Endometrial microvascular endothelial cells (primary cell): ENCODE measurements around the gene SLC48A1. TPM values are rescaled to one million over a fixed set of nuclear protein-coding genes. Genes with fewer than 3 reads are reported as not detected.

Experiments
- in situ Hi-C: cut with HindIII; loops from 2 replicates; pipeline ENCODE4 v1.10.0; 2017; ENCODE audit warnings: low sequenced_read_pairs, low pct_unique_long_range_greater_than_20kb; ENCODE audit errors: inconsistent ontology term
- total RNA-seq: library from RNA; depleted of rRNA; stranded (reverse); fragments of >200 nt; gene quantifications from one replicate; pipeline ENCODE4 v1.2.3, GENCODE V29; 2015; ENCODE audit errors: inconsistent ontology term

Gene SLC48A1
- total RNA-seq = 18.5 TPM

- in situ Hi-C loops = no loop called here
These were observed at the start of gene SLC48A1 for GRCh38 chr12:47773062-47773857. Gene SLC48A1 (plus strand): TSS chr12:47773238. CDS start chr12:47773305, 67 bp downstream.

DNA sequence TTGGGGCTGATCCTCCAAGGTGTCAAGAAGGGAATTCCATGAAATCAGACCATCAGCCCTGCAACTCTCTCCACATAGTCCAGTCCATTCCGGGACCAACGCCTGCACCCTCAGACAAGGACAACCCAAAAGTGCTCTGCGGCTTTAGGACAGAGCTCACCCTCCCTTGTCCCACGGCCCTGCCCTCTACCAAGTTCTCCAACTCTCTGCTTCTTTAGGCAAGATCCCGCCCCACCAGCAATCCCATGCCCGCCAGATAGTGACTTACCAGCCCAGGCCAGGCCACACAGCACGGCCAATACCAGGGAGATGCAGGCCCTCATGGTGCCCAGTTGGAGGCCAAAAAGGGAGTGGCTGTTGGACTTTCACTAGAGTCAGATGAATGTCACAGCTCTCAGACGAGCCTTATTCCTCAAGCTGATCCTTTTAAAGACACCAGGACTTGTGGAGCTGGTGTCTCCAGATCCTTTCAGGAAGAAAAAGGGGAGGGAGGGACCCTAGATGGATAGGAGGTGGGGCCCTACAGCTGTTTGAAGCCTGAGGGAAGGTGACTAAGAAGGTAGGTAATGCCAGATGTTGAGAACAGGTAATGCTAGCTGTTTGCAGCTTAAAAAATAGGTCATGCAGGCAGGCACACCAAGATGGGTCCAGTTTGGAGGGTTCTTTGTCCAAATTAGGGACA is 47.8 kb upstream of the SLC48A1 start, which contains the start of gene ENDOU:
TSS of gene ENDOU (minus strand) at position 400 of the 682 bp plus-strand sequence. CDS start at position 323, 77 bp downstream.
- in situ Hi-C loops = no loop called here

DNA sequence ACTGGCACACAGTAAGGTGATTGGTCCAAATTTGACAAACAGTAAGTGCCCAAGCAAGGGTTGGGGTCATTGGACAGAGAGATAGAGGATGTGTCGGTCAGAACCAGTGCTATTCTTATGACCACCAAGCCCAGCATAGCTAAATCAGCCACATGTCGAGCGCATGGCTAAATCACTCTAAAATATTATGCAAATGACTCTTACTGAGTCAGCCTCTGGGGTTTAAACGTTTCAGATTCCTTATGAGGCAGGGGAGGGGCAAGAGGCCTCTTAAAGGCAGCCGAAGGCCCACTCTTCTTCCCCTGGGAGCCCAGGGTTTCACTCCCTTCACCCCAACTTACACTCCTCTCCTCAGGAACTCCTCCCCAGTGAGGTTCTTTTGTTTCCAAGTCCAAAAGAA is 47.1 kb upstream of the SLC48A1 start:
- in situ Hi-C loops = no loop called here

- in situ Hi-C loops = no loop called here
These were observed 43.8 kb upstream of the SLC48A1 start for GRCh38 chr12:47729233-47729632.

DNA sequence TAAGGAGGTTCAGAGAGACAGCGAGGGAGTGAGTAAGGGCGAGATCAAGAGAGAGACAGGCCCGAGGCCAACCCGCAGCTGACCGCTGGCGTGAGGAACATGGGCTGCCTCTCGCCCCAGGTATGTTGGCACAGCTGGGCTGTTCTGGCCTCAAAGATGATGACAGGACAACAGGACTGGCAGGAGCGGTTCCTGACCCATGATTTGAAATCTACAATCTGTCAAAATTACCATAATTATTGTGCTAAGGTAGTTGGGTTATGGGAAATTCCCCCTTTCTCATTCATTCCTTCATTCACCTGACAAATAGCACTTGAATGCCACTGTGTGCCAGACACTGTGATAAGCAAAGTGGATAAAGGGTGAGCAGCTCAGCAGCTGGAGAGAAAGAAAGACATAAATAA is 42.7 kb upstream of the SLC48A1 start:
- in situ Hi-C loops = no loop called here

DNA sequence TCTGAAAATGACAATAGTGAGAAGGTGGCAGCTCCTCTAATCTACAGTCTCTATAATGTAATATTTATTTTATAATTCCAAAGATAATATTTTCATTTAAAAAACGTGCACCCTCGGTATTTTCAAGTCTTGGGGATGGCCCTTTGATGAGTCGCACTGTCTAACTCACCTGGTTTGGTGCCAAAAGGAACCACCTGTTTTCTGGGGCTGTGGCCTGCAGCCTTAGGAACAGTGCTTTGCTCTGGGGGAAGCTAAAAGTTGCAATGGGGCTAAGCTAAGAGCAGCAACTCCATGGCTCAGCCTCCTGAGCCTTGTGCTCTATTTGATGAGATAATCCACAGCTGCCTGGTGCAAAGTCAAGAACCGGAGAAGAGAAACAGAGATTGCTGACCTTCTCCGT is 41.3 kb upstream of the SLC48A1 start:
- in situ Hi-C loops = no loop called here

- in situ Hi-C loops = no loop called here
These were observed 40.5 kb upstream of the SLC48A1 start for GRCh38 chr12:47732504-47732903.

GRCh38 chr12:47733142-47733541 is 39.9 kb upstream of the SLC48A1 start:
- in situ Hi-C loops = no loop called here

- in situ Hi-C loops = no loop called here
These were observed 38.1 kb upstream of the SLC48A1 start for GRCh38 chr12:47734725-47735480.

DNA sequence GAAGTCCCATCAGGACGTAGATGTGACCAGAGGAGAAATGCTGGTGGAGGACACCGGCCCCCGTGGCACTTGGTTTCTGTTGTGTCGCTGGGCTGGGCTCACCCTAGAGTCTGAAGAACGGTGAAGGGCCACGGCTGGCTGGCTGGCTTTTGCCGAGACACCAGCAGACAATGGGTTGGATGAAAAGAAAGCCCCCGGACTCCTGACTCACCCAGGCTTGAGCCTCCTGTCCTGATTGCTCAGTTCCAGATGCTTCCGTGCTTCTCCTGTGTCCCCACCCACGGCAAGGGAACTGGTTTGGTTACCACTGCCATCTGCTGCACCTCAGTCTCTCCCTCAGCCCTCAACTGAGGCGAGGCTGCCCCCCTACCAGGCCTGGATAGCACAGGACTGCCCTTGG is 37.4 kb upstream of the SLC48A1 start:
- in situ Hi-C loops = no loop called here

GRCh38 chr12:47736216-47736615 is 36.8 kb upstream of the SLC48A1 start:
- in situ Hi-C loops = no loop called here

DNA sequence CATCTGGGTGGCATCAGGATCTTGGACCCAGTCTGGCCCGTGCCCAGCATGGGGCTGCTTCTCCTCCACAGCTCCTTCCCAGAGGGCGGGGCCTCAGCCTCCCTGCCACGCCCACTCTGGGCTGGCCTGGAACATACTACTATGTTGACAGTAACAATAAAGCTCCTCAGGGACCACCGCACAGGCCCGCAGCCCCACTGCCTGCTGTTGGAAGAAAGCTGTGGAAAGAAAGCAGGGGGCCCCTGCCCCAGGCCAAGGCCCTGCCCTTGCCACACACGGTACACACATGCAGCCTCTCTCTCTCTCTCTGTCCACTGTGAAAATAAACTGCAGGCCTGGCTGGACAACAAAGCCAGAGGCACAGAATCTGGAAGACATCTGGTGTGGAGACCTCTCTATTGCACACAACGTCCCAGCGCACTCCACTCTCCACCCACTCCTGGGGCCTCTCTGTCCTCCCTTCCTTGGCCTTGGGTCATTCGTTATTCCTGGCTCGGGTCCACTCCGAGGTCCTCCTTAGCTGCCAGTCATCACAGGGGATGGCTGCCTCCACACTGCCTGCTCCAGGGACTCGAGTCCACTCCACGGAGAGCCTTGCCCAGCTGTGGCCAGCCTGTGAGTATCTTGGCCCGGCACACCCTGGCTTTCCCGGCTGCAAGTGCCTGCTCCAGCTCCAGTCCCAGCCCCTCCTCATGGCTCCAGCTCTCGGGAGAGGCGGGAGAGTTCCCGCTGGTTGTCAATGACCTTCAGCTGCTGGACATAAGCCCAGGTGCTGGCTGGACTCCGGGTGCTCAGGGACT is 36.0 kb upstream of the SLC48A1 start:
- in situ Hi-C loops = no loop called here

DNA sequence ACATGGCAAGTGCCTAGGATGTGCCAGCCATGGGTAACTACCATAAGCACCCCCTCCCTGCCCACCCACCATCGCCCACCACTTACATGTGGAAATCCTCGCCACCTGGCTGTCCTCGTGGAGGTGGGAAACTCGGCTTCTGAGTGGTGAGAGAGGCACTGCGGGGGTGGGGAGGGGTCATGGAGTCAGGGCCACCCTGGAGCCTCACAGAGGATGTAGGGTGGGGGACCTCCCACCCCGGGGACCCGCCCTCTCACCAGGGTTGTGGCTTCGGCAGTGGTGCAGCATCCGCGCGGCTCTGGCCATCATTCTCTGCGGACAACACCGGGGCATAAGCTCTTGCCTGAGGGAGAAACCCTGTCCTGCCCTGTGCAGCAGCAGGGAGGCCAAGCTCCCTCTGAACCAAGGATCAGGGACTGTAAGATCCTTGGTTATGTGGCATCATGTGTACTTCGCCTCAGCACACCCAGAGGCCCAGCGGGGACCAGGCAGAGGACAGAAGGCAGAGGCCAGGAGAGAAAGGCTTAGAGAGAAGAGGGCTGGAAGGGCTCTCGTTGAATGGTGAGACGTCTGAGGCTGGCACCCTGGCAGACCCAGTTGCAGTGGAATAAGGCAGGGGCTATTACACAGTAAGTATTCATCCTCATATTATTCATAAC is 35.0 kb upstream of the SLC48A1 start:
- in situ Hi-C loops = no loop called here

DNA sequence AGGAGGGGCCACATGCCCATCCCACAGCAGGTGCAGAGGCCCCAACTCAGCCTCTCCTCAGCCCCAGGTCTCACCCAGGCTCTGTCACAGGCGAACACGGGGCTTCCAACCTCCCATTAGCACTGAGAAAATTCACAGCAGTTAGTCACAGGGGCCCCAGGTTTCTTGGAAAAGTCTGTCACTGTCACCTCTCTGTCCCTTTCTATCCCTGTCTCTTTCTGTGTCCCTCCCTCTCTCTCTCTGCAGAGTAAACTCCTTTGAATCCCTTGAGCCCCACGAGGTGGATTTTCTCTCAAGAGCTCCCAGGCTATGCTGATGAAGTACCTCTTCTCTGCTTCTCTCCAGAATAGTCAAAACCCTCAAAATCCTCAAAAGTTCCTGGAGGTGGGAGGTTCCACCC is 33.7 kb upstream of the SLC48A1 start:
- in situ Hi-C loops = no loop called here

GRCh38 chr12:47739979-47740378 is 33.1 kb upstream of the SLC48A1 start:
- in situ Hi-C loops = no loop called here

GRCh38 chr12:47740606-47741339 is 32.3 kb upstream of the SLC48A1 start:
- in situ Hi-C loops = no loop called here

- in situ Hi-C loops = no loop called here
These were observed 31.7 kb upstream of the SLC48A1 start for GRCh38 chr12:47741340-47741703.
